ENCODE measurements around the gene CCDC175. TPM values are rescaled to one million over a fixed set of nuclear protein-coding genes. Genes with fewer than 3 reads are reported as not detected.

Gene CCDC175
- total and polyA plus RNA-seq, 2 donors (not counting 3 experiments of a cell fraction or from before 2014, with no cell fraction given) = not detected

DNA sequence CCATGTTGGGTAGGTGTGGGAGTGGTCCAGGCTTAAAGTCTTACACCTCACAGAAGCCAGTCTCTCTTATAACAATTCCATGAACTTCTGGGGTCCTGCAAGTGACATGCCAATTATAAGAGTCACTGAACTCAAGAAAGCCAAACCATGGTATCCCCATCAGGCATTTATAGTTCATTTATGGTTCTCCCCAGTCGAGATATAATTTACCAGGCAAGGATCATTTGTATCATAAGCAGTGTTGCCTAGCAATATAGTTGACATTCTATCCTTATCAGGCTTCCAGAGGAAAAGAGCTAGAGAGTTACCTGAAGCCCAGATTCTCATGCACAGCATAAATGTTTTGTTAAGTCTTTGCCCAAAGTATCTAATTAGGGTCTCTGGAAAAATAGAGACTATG lies 84.2 kb downstream of the CCDC175 start:
- no peak overlapping the region for H2AFZ ChIP-seq (ENCODE audit: low read depth, low read length)
- no peak overlapping the region for H3K9ac ChIP-seq (replicated peaks; ENCODE audit: extremely low read depth, insufficient read depth, low read length)
- H3K4me1 ChIP-seq (ENCODE audit: control insufficient read depth, extremely low read depth, insufficient read depth, low read length) = no peaks in the 10 kb centered on the region
- no peaks in the 10 kb centered on the region for H3K9me1 ChIP-seq (replicated peaks; ENCODE audit: control insufficient read depth, extremely low read depth, insufficient read depth, low read length)
- H4K20me1 ChIP-seq (replicated peaks; ENCODE audit: control insufficient read depth, extremely low read depth, insufficient read depth, low read length) = no peaks in the 10 kb centered on the region
- POLR2A ChIA-PET = no interaction called here
- H3K4me2 ChIP-seq (ENCODE audit: insufficient read depth, low read length) = no peak overlapping the region
- TF ChIP-seq, protein P1, sequence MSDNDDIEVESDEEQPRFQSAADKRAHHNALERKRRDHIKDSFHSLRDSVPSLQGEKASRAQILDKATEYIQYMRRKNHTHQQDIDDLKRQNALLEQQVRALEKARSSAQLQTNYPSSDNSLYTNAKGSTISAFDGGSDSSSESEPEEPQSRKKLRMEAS (IDR thresholded peaks at IDR 0.05; ENCODE audit: insufficient read depth, insufficient read length) = no peak
- no peak for TF ChIP-seq POLR2A (IDR thresholded peaks at IDR 0.05; ENCODE audit: low read depth, low read length)
- TF ChIP-seq JUN (IDR thresholded peaks at IDR 0.05; ENCODE audit: borderline replicate concordance, insufficient read depth, insufficient read length, low read depth) = no peak
- TF ChIP-seq MYC (IDR thresholded peaks at IDR 0.05; ENCODE audit: low read depth, low read length) = no peak
- TF ChIP-seq EZH2 (IDR thresholded peaks at IDR 0.05; ENCODE audit: borderline replicate concordance, low read depth, low read length, severe bottlenecking) = no peak
- TF ChIP-seq FOS (IDR thresholded peaks at IDR 0.05; ENCODE audit: borderline replicate concordance, insufficient read depth, low read length) = no peak
- no peak for TF ChIP-seq GATA2 (IDR thresholded peaks at IDR 0.05; ENCODE audit: insufficient read depth, insufficient read length, low read depth, low read length)
- TF ChIP-seq, protein P2, sequence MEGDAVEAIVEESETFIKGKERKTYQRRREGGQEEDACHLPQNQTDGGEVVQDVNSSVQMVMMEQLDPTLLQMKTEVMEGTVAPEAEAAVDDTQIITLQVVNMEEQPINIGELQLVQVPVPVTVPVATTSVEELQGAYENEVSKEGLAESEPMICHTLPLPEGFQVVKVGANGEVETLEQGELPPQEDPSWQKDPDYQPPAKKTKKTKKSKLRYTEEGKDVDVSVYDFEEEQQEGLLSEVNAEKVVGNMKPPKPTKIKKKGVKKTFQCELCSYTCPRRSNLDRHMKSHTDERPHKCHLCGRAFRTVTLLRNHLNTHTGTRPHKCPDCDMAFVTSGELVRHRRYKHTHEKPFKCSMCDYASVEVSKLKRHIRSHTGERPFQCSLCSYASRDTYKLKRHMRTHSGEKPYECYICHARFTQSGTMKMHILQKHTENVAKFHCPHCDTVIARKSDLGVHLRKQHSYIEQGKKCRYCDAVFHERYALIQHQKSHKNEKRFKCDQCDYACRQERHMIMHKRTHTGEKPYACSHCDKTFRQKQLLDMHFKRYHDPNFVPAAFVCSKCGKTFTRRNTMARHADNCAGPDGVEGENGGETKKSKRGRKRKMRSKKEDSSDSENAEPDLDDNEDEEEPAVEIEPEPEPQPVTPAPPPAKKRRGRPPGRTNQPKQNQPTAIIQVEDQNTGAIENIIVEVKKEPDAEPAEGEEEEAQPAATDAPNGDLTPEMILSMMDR (IDR thresholded peaks at IDR 0.05; ENCODE audit: extremely low read depth in 1 of 2, insufficient read depth in 1 of 2, low read depth in 1 of 2, low read length in 2 of 2) = no peak
- no peak for TF ChIP-seq POLR2AphosphoS5 (IDR thresholded peaks at IDR 0.05; ENCODE audit: insufficient read depth, low read depth, low read length)
- no peak overlapping the region for H3K4me3 ChIP-seq (replicated peaks in 1 of 3; ENCODE audit: insufficient read depth in 1 of 3, low read depth in 1 of 3, low read length in 3 of 3)
- no peak for DNase-seq (ENCODE audit: low read depth, low spot score)
- intact Hi-C loops (cut with micrococcal nuclease) (no loop called here), dilution Hi-C loops (cut with MboI; ENCODE audit: extremely low pct_ligation_motif_present, low sequenced_read_pairs) (no loop called here)
- H3K79me2 ChIP-seq (ENCODE audit: control insufficient read depth, insufficient read depth, low read length) = peaks cover 3% of the 10 kb centered on the region
- no peaks in the 10 kb centered on the region for H3K9me3 ChIP-seq (replicated peaks; ENCODE audit: control insufficient read depth, insufficient read depth, low read length)
- peaks cover 5 to 10% of the 10 kb centered on the region in 2 experiments for H3K36me3 ChIP-seq (ENCODE audit: control insufficient read depth in 2 of 2, extremely low read depth in 1 of 2, insufficient read depth in 2 of 2, low read length in 2 of 2)
- H3K27ac ChIP-seq (ENCODE audit: insufficient read depth, low read depth, low read length) = no peak overlapping the region
- CTCF ChIA-PET = interaction anchor here (2.6 kb wide), 1 partner anchor 15 kb away, joined by 11 read pairs; no protein-coding TSS in a partner anchor
- no TSS peak for BruUV-seq (replicated peaks)
- no peaks in the 10 kb centered on the region for H3K27me3 ChIP-seq (ENCODE audit: control insufficient read depth in 2 of 2, insufficient read depth in 2 of 2, low read length in 2 of 2)
- no peak for FAIRE-seq

Measured in endothelial cell of umbilical vein (primary cell).